8988T (cell line): ENCODE data around the gene PPP2R2C.

ENCODE experiments used
- DNase-seq: peaks from one replicate; pipeline ENCODE4 v3.0.0; 2011

Gene PPP2R2C

DNA sequence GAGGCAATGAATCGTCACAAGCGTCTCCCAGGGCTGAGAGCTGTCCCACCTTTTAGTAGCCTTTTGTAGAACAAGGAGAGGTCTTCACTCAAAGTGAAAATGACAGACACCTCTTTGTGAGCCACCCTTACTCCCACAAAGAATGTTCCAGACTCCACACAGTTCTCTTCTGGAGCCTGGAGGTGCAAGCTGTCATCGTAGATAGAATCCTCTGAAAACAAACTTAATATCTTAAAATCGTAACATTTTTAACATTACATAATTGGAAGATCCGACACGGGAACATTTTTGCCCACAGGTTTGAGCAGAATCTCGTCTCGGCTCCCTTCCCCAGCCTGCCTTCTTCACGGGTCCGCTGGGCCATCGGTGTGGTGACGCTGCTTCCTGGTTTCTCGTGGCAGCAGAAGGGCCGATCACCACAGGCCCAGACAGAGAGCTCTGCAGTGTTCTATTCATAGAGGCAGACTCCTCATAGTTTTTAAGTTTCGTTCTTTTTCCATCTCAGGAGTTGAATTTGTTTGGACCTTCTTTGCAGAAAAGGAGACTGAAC, 175.1 kb downstream of the PPP2R2C start:
- no peak for DNase-seq

- DNase-seq: no peak
These were observed 176.4 kb downstream of the PPP2R2C start for GRCh38 chr4:6296026-6296425.

DNA sequence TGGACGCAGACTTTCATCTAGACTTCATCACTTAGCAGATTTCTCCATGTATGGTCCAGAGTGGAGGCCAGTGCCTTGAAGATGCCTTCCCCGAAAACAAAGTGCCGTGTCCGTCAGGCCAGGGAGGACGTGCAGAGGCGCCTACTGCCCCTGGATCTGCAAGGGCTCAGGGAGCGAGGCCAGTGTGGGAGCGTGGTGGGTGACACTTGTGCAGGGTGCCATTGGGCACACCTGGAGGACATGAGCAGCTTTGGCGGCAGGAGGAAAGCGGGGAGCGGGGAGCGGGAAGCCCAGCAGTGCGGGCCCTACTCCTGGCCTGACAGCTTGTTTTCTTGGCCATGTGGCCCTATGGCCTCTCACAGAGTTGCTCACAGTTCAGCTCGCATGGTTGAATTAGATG, 176.9 kb downstream of the PPP2R2C start:
- DNase-seq: no peak

GRCh38 chr4:6294705-6295421, 177.6 kb downstream of the PPP2R2C start:
- no peak for DNase-seq

GRCh38 chr4:6293661-6294060, 178.8 kb downstream of the PPP2R2C start:
- DNase-seq: no peak

DNA sequence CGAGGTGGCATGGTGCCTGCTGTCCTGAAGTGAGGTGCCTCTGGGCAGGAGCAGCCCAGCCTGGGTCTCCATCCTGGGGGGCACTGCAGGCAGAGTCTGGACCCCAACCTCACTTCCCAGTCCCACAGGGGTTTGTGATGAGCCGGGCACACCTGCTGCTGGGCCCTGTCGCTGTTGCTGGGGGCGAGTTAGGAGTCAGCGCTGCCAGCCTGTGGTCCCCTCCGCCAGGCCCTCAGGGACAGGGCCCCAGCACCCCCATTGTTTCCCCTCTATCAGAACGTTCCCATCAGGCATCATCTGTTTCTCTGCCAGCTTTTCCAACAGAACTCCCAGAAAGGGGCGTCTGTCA, 179.3 kb downstream of the PPP2R2C start:
- no peak for DNase-seq

- no peak for DNase-seq
These were observed 179.9 kb downstream of the PPP2R2C start for GRCh38 chr4:6292376-6293096.

DNA sequence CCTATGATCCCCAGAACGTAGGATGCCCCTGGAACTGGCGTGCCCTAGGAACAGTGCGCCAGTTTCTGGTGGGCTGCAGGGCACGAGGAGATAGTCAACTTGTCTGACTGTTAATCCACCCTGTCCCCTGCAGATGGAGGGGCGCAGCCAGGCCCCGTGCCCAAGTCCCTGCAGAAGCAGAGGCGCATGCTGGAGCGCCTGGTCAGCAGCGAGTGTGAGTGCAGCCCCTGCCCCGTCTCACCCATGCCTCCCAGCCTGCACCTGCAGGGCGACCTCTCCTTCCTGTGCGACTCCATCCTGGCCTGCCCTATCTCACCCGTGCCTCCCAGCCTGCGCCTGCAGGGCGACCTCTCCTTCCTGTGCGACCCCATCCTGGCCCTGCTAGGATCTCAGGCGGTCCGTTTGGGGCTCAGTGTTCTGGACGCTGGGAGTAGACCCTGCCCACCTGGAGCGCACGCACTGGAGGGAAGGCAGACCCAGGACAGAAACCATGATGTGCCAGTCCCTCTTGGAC, 180.6 kb downstream of the PPP2R2C start:
- no peak for DNase-seq

DNA sequence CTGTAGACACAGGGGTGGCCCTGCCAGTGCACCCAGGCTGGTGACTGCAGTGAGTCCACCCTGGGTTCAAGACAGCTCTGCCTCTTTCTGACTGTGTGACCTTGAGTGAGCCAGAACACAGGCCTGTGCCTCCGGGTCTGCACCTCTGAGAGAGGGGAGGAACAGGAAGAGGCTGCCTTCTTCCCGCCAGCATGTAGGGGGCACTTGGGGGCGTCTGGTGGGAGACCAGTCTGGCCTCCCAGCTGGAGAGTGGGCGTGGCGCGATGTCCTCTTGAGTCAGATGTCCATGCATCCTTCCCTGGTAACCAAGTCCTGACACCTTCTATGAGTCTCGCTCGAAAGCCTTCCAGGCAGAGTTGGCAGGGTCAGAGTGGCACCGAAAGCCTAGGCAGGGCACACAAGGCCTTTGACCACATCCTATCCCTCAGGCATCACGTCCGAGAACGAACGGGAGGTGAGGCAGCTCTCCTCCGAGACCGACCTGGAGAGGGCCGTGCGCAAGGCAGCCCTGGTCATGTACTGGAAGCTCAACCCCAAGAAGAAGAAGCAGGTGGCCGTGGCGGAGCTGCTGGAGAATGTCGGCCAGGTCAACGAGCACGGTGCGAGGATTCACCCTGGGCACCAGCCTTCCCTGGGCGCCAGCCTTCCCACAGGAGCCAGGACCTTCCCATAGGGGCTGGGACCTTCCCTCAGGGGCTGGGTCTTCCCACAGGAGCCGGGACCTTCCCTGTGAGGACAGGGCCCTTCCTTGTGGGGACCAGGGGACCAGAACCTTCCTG, 181.5 kb downstream of the PPP2R2C start:
- DNase-seq: no peak

DNA sequence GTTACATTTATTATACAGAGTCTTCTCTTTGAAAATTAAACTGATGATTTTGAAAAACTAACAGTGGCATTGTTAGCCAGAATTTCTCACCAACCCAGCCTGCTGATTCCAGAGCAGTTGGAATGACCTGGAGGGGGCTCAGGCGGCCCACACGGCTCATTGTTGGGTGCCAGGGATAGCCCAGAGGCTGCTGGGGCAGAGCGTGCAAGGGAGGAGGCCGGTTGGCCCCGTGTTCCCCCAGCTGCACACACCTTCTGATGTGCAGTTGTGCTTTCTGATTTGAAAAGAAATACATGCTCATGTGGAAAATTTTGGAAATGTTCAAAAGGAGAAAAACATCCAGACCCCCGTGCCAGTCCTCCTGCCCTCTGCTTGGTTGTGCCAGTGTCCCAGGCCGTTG, 182.2 kb downstream of the PPP2R2C start:
- DNase-seq: no peak

DNA sequence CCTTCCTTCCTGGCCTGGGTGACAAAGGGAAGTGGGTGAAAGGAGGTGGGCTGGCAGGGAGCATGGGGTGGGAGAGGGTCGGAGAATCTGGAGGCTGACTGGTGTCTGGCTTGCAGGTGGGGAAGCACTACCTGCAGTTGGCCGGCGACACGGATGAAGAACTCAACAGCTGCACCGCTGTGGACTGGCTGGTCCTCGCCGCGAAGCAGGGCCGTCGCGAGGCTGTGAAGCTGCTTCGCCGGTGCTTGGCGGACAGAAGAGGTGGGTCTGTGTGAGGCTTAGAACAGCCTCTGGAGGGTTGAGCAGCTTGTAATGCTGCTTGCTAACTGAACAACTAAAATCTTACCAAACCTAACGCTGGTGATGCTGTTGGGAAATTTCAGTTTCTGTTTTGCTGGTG, 183.5 kb downstream of the PPP2R2C start:
- DNase-seq: no peak

DNA sequence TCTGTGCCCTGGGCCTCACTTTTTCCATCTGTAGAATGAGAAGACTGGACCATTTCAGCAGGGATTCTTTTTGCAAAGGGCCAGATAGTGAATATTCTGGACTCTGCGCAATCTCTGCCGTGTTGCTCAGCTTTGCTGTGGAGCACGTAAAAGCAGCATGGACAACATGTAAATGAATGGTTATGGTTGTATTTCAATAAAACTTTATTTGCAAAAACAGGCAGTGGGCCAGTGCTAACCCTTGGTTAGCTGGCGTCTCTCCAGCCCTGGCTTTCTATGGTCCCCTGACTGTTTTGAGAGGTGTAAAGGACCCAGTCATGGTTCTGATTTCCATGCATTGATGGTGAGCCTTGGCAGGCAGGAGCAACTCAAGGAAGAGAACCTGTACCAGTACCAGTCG, 184.1 kb downstream of the PPP2R2C start:
- no peak for DNase-seq

- DNase-seq: no peak
These were observed 185.2 kb downstream of the PPP2R2C start for GRCh38 chr4:6287017-6287788.

GRCh38 chr4:6283282-6283681, 189.1 kb downstream of the PPP2R2C start:
- no peak for DNase-seq

DNA sequence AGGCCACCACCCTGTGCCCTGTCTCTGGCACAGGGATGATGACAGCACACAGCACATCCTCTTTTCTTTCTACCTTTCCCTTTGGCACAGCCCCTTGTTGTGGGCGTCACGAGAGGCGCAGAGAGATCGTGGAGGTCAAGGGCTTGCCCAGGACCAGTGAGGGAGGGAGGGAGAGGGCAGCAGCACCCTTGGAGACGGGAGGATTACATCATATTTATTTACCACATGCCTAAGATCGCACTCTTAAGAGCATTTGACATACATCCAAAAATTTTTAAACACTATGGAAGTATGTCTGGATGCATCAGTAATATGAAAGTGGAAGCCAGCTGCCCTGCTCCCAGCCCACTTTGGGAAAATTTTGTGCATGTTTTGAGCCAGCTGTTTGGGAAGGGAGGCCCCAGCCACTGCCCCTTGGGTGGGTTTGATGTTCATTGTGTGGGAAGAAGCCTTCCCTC, 190.1 kb downstream of the PPP2R2C start:
- DNase-seq: no peak

- no peak for DNase-seq
These were observed 190.7 kb downstream of the PPP2R2C start for GRCh38 chr4:6281436-6282313.

- DNase-seq: no peak
These were observed 191.9 kb downstream of the PPP2R2C start for GRCh38 chr4:6280365-6280996.

- no peak for DNase-seq
These were observed 192.7 kb downstream of the PPP2R2C start for GRCh38 chr4:6279582-6280289.

GRCh38 chr4:6278801-6279197, 193.6 kb downstream of the PPP2R2C start:
- DNase-seq: no peak
